HepG2 (cell line): Measurements from ENCODE around the gene CLEC9A. TPM values are rescaled to one million over a fixed set of nuclear protein-coding genes. Genes with fewer than 3 reads are reported as not detected.
A peak's percentile ranks its signal among the peaks of the same experiment; 100 is the strongest.

Experiments used
- ATAC-seq: fragments of 200-7000 bp; cut with Tn5 transposase; 3 replicates; pipeline ENCODE4 v1.9.1; 2020; ENCODE audit warnings: mild to moderate bottlenecking, moderate library complexity
- BruUV-seq: library from RNA; stranded (reverse); fragments of 400-500 nt; replicated peaks from 2 replicates; lab custom pipeline; 2021; lab: Mats Ljungman, UMichigan
- CTCF ChIA-PET: fragments of 300-600 bp; formaldehyde crosslinking; extraction: SDS; loops from one replicate; lab custom pipeline; 2021; ENCODE audit warnings: low total read pairs, inconsistent platforms, low intra/inter-chr PET ratio; lab: Yijun Ruan, JAX
- POLR2A ChIA-PET: fragments of 350-600 bp; sonication (Branson Sonifier 250); formaldehyde crosslinking; loops from one replicate; lab custom pipeline; 2020; ENCODE audit warnings: antibody characterized with exemption, inconsistent platforms; lab: Yijun Ruan, JAX
- DNase-seq: peaks from one replicate; pipeline ENCODE4 v3.0.0-alpha.2; 2015; ENCODE audit warnings: low spot score
- FAIRE-seq: peaks from 3 replicates; lab custom pipeline; 2011; peaks lifted over from hg19 to GRCh38; lab: Jason Lieb, UNC
- H2AFZ ChIP-seq: one replicate; pipeline ENCODE4 v1.6.1; 2011; ENCODE audit warnings: low read length, inconsistent platforms
- H3K27ac ChIP-seq: fragments of 300-600 bp; 3 replicates; pipeline ENCODE4 v1.8.0; 2011; ENCODE audit warnings: mixed run types, mild to moderate bottlenecking, mixed read lengths, low read length, inconsistent platforms; ENCODE audit not compliant: insufficient read depth; ENCODE audit errors: extremely low read length
- H3K27me3 ChIP-seq, 2 experiments: fragments of 200-600 bp in 1 of 2; 2 replicates in 1 of 2; 3 replicates in 1 of 2; pipeline versions ENCODE4 v1.6.0 to v1.8.0; 2011; ENCODE audit warnings: low read length in 2 of 2, mild to moderate bottlenecking in 2 of 2, moderate library complexity in 2 of 2, inconsistent platforms in 1 of 2; ENCODE audit not compliant: insufficient read depth in 2 of 2, control insufficient read depth in 1 of 2
- H3K36me3 ChIP-seq, 2 experiments: fragments of 200-600 bp in 1 of 2; replicated peaks in 1 of 2; 2 replicates in 1 of 2; 3 replicates in 1 of 2; pipeline versions ENCODE4 v1.5.1 to v1.8.0; 2011; ENCODE audit warnings: low read length in 2 of 2, inconsistent platforms in 1 of 2; ENCODE audit not compliant: insufficient read depth in 2 of 2, control insufficient read depth in 1 of 2
- H3K4me1 ChIP-seq: 2 replicates; pipeline ENCODE4 v1.5.1; 2012; ENCODE audit warnings: low read length, inconsistent platforms; ENCODE audit not compliant: insufficient read depth
- H3K4me2 ChIP-seq: 2 replicates; pipeline ENCODE4 v1.6.0; 2011; ENCODE audit warnings: low read depth, low read length, inconsistent platforms
- H3K4me3 ChIP-seq, 3 experiments: fragments of 200-600 bp in 1 of 3; sonication (generic), shearing (Covaris generic) in 1 of 3; replicated peaks in 1 of 3; 2 replicates each; pipeline ENCODE4 v1.5.1; 2011 to 2016; ENCODE audit warnings: low read length in 3 of 3, inconsistent platforms in 2 of 3, low read depth in 2 of 3, mild to moderate bottlenecking in 2 of 3, control low read depth in 1 of 3, mixed read lengths in 1 of 3; ENCODE audit not compliant: insufficient read depth in 1 of 3
- H3K79me2 ChIP-seq: one replicate; pipeline ENCODE4 v1.6.1; 2011; ENCODE audit warnings: low read length, inconsistent platforms; ENCODE audit not compliant: insufficient read depth
- H3K9ac ChIP-seq: 2 replicates; pipeline ENCODE4 v1.6.0; 2011; ENCODE audit warnings: mild to moderate bottlenecking, low read depth, low read length, inconsistent platforms; ENCODE audit not compliant: insufficient read depth
- H3K9me3 ChIP-seq: 2 replicates; pipeline ENCODE4 v1.5.1; 2012; ENCODE audit warnings: mild to moderate bottlenecking, low read length
- H4K20me1 ChIP-seq: 2 replicates; pipeline ENCODE4 v1.6.0; 2011; ENCODE audit warnings: inconsistent platforms, mild to moderate bottlenecking, low read length, moderate library complexity; ENCODE audit not compliant: insufficient read depth
- AKAP8 ChIP-seq: sonication (generic); formaldehyde crosslinking; IDR thresholded peaks from 2 replicates; pipeline ENCODE4 v1.5.1; 2020; ENCODE audit warnings: mild to moderate bottlenecking, missing genetic modification reagents
- NRL ChIP-seq: sonication (generic); formaldehyde crosslinking; IDR thresholded peaks from 2 replicates; pipeline ENCODE4 v1.5.0; 2020; ENCODE audit warnings: missing genetic modification reagents, mild to moderate bottlenecking, moderate library complexity, borderline replicate concordance
- STAG1 ChIP-seq: sonication (generic); formaldehyde crosslinking; IDR thresholded peaks from 2 replicates; pipeline ENCODE4 v1.4.0; 2020; ENCODE audit warnings: missing genetic modification reagents
- STAT5B ChIP-seq: sonication (generic); formaldehyde crosslinking; IDR thresholded peaks from 2 replicates; pipeline ENCODE4 v1.4.0; 2020; ENCODE audit warnings: missing genetic modification reagents
- ZNF225 ChIP-seq: sonication (generic); formaldehyde crosslinking; IDR thresholded peaks from 2 replicates; pipeline ENCODE4 v1.4.0; 2020; ENCODE audit warnings: mild to moderate bottlenecking, missing genetic modification reagents
- ZNF570 ChIP-seq: sonication (generic); formaldehyde crosslinking; IDR thresholded peaks from 2 replicates; pipeline ENCODE4 v1.4.0; 2020; ENCODE audit warnings: mild to moderate bottlenecking, missing genetic modification reagents, borderline replicate concordance
- ZNF770 ChIP-seq: sonication (generic); formaldehyde crosslinking; IDR thresholded peaks from 2 replicates; pipeline ENCODE4 v1.5.0; 2020; ENCODE audit warnings: mild to moderate bottlenecking, missing genetic modification reagents
- ZNF839 ChIP-seq: sonication (generic); formaldehyde crosslinking; IDR thresholded peaks from 2 replicates; pipeline ENCODE4 v1.4.0; 2020; ENCODE audit warnings: missing genetic modification reagents, mild to moderate bottlenecking, borderline replicate concordance
- WGBS: methylation state at CpG from one replicate; pipeline ENCODE4 v1.1.6; 2017; ENCODE audit warnings: low lambda C conversion rate; 5-methylcytosine and 5-hydroxymethylcytosine counted together
- in situ Hi-C: cut with HindIII; loops from 2 replicates; pipeline ENCODE4 v1.10.0; 2017; ENCODE audit warnings: low pct_unique_long_range_greater_than_20kb; ENCODE audit not compliant: extremely low pct_ligation_motif_present
- intact Hi-C: fragments of 100-400 bp; cut with micrococcal nuclease; formaldehyde crosslinking; loops from one replicate; pipeline ENCODE4 v1.10.0; 2022; ENCODE audit not compliant: unreplicated experiment
- polyA plus RNA-seq, 8 experiments: library from polyadenylated mRNA; depleted of rRNA in 3 of 8; stranded (reverse) in 7 of 8; unstranded in 1 of 8; fragments of >200 nt; fragmentation: Illumina TruSeq in 4 of 8; extraction: Trizol in 4 of 8; gene quantifications; 2 replicates each; pipeline versions ENCODE4 v1.2.1 to v1.2.3, GENCODE V29; 2011 to 2016; ENCODE audit warnings: low read depth in 4 of 8, missing spikeins in 1 of 8, mixed read lengths in 1 of 8; ENCODE audit not compliant: insufficient read depth in 1 of 8
- total RNA-seq, 5 experiments: library from RNA; depleted of rRNA; stranded (reverse); fragments of >200 nt; fragmentation: Illumina TruSeq; extraction: Trizol; gene quantifications; 2 replicates each; pipeline ENCODE4 v1.2.3, GENCODE V29; 2016; ENCODE audit warnings: low read depth in 1 of 5

The CLEC9A gene
- total and polyA plus RNA-seq, 2 of the 13 experiments (the other 11 are each of a cell fraction or from before 2014, with no cell fraction given) = not detected

GRCh38 chr12:10031771-10032175 lies 1.3 kb downstream of the CLEC9A start (continued):
- no peak for TF ChIP-seq ZNF770
- TF ChIP-seq AKAP8 = no peak
- TF ChIP-seq STAT5B (CRISPR knock-in tag) = no peak
- no peak for TF ChIP-seq ZNF570 (CRISPR knock-in tag)
- TF ChIP-seq NRL (CRISPR knock-in tag) = no peak
- TF ChIP-seq ZNF225 (CRISPR knock-in tag) = no peak

- ChIA-PET CTCF (interaction anchor here (1.0 kb wide), 1 partner anchor 106 kb away, joined by 5 read pairs; no protein-coding TSS in a partner anchor), POLR2A (no interaction called here)
- peaks cover 0 to 9% of the 10 kb centered on the region in 2 experiments; a peak in 2 of 5 replicates for H3K27me3 ChIP-seq
- no TSS peak for BruUV-seq
- H2AFZ ChIP-seq = no peak overlapping the region
- H3K27ac ChIP-seq = no peak overlapping the region
- in situ Hi-C loops (no loop called here), intact Hi-C loops (loop anchor here (1.0 kb wide), 1 partner anchor 106 kb away; no protein-coding TSS in a partner anchor)
- no peak overlapping the region for H3K4me3 ChIP-seq
- WGBS = 0% methylated on average over 1 of the region's 1 CpG
- DNase-seq = no peak
- H4K20me1 ChIP-seq = no peaks in the 10 kb centered on the region
- no peaks in the 10 kb centered on the region for H3K36me3 ChIP-seq
- TF ChIP-seq STAG1 (CRISPR knock-in tag) (peak; percentile 43), ZNF839 (CRISPR knock-in tag) (no peak)
- no peaks in the 10 kb centered on the region for H3K79me2 ChIP-seq
- H3K9me3 ChIP-seq = no peaks in the 10 kb centered on the region
- no peaks in the 10 kb centered on the region for H3K4me1 ChIP-seq
- ATAC-seq = no peak
- no peak for FAIRE-seq
- no peak overlapping the region for H3K4me2 ChIP-seq
- no peak overlapping the region for H3K9ac ChIP-seq
These were observed 3.5 kb downstream of the CLEC9A start for GRCh38 chr12:10033783-10034545.
